Measurements from ENCODE around the gene EPS8.

DNA sequence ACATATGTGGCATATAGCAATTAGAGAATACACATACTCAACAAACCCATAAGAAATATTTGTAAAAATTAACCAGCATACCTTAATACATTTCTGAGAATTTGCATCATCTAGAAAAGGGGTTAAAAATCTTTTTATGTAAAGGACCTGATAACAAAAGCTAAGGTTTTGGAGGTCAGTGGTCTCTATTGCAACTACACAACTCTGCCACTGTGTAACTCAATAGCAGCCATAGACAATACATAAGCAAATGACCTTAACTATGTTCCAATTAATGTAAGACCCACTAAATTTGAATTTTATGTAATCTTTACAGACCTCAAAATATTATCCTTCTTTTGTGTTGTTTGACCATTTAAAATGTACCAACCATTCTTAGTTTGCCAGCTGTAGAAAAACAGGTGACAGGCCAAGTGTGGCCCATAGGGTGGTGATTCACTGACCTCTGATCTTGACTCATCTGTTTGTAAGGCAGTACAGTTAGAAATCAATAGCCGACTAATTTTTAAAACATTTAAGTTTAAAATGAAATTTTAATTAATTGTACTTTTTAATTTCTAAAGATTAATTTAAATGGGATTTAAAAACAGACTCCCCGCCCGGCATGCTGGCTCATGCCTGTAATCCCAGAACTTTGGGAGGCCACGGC lies 7.4 kb upstream of the EPS8 start:
- TF ChIP-seq GATA2 (IDR thresholded peaks at IDR 0.05; ENCODE audit: low read depth, low read length): no peak
- no peak for TF ChIP-seq GATA3 (IDR thresholded peaks at IDR 0.05; ENCODE audit: low read depth, low read length)

All from SH-SY5Y (cell line).